ENCODE results near the gene LDLRAD3. TPM values are rescaled to one million over a fixed set of nuclear protein-coding genes. Genes with fewer than 3 reads are reported as not detected.

LDLRAD3 gene
- total RNA-seq, 1 experiment from 2014 or later: 28.1 TPM

DNA sequence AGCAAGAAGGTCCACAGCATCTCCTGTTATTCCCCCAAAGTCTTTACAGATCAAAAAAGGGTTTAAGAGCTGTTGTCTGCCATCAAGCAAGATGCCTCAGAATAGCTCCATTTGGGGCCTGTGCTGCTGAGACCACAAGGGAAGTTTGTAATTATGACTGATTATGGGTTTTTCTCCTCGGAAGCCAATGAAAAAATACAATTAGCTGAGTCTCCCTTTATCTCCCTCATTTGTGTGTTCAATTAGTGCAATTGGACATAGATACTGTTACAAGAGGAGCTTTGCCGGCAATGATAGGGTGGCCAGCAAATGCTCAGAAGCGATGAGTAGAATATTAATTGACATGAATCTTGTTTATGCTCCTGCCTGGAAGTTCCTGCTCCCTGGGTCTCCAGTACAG, 261.7 kb downstream of the LDLRAD3 start:
- ATAC-seq (no peak), DNase-seq (ENCODE audit: low read depth, low spot score) (no peak)
- H3K27ac ChIP-seq (ENCODE audit: low read length): no peak overlapping the region
- no TSS peak for BruUV-seq (replicated peaks)
- no peaks in the 10 kb centered on the region for H3K36me3 ChIP-seq (ENCODE audit: control insufficient read depth, insufficient read depth, low read length)
- H3K9me3 ChIP-seq (ENCODE audit: control insufficient read depth, insufficient read depth, low read depth, low read length): no peaks in the 10 kb centered on the region
- TF ChIP-seq TCF7L2 (IDR thresholded peaks at IDR 0.05; ENCODE audit: low read depth, low read length) (no peak), POLR2AphosphoS5 (IDR thresholded peaks at IDR 0.05; ENCODE audit: low read depth, low read length) (no peak)
- TF ChIP-seq, protein P1, sequence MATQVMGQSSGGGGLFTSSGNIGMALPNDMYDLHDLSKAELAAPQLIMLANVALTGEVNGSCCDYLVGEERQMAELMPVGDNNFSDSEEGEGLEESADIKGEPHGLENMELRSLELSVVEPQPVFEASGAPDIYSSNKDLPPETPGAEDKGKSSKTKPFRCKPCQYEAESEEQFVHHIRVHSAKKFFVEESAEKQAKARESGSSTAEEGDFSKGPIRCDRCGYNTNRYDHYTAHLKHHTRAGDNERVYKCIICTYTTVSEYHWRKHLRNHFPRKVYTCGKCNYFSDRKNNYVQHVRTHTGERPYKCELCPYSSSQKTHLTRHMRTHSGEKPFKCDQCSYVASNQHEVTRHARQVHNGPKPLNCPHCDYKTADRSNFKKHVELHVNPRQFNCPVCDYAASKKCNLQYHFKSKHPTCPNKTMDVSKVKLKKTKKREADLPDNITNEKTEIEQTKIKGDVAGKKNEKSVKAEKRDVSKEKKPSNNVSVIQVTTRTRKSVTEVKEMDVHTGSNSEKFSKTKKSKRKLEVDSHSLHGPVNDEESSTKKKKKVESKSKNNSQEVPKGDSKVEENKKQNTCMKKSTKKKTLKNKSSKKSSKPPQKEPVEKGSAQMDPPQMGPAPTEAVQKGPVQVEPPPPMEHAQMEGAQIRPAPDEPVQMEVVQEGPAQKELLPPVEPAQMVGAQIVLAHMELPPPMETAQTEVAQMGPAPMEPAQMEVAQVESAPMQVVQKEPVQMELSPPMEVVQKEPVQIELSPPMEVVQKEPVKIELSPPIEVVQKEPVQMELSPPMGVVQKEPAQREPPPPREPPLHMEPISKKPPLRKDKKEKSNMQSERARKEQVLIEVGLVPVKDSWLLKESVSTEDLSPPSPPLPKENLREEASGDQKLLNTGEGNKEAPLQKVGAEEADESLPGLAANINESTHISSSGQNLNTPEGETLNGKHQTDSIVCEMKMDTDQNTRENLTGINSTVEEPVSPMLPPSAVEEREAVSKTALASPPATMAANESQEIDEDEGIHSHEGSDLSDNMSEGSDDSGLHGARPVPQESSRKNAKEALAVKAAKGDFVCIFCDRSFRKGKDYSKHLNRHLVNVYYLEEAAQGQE (IDR thresholded peaks at IDR 0.05; ENCODE audit: insufficient read depth in 1 of 2, low read depth in 2 of 2, low read length in 1 of 2): no peak
- intact Hi-C loops (cut with micrococcal nuclease; ENCODE audit: unreplicated experiment) (no loop called here), in situ Hi-C loops (cut with HindIII; ENCODE audit: low pct_unique_long_range_greater_than_20kb, low sequenced_read_pairs) (no loop called here)
- H3K27me3 ChIP-seq (ENCODE audit: control insufficient read depth, insufficient read depth, low read length): no peaks in the 10 kb centered on the region
- no peaks in the 10 kb centered on the region for H3K4me1 ChIP-seq (ENCODE audit: control insufficient read depth, insufficient read depth, low read length)
- ChIA-PET CTCF (no interaction called here), POLR2A (no interaction called here)
- no peak overlapping the region for H3K4me3 ChIP-seq (ENCODE audit: low read depth in 2 of 2, low read length in 2 of 2)

DNA sequence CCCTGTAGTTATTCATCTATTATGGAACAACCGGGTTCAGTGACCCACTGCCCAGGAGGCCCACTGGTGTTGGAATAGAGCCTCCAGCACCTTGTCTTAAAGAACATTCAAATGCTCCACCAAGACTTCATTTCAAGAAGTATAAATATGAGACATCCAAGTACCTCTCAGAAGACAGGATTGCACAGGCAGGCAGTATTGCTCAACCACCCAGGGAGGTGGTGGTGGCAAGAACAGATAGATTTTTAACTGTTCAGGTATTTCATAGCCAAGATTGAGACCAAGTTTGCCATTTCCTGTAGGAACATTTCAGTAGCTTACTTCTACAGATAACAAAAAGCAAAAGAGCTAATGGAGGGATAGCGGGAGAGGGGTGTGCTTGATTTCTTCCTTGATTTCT, 266.7 kb downstream of the LDLRAD3 start:
- POLR2A ChIA-PET: no interaction called here
- CTCF ChIA-PET: no interaction called here

More for the DNA sequence above, 266.7 kb downstream of the LDLRAD3 start:
- no peaks in the 10 kb centered on the region for H3K27me3 ChIP-seq (ENCODE audit: control insufficient read depth, insufficient read depth, low read length)
- no peaks in the 10 kb centered on the region for H3K4me1 ChIP-seq (ENCODE audit: control insufficient read depth, insufficient read depth, low read length)
- no peaks in the 10 kb centered on the region for H3K36me3 ChIP-seq (ENCODE audit: control insufficient read depth, insufficient read depth, low read length)
- no peak for TF ChIP-seq POLR2AphosphoS5 (IDR thresholded peaks at IDR 0.05; ENCODE audit: low read depth, low read length)
- TF ChIP-seq SIN3A (IDR thresholded peaks at IDR 0.05; ENCODE audit: borderline replicate concordance, insufficient read depth, low read depth, low read length): no peak
- TF ChIP-seq, protein P2, sequence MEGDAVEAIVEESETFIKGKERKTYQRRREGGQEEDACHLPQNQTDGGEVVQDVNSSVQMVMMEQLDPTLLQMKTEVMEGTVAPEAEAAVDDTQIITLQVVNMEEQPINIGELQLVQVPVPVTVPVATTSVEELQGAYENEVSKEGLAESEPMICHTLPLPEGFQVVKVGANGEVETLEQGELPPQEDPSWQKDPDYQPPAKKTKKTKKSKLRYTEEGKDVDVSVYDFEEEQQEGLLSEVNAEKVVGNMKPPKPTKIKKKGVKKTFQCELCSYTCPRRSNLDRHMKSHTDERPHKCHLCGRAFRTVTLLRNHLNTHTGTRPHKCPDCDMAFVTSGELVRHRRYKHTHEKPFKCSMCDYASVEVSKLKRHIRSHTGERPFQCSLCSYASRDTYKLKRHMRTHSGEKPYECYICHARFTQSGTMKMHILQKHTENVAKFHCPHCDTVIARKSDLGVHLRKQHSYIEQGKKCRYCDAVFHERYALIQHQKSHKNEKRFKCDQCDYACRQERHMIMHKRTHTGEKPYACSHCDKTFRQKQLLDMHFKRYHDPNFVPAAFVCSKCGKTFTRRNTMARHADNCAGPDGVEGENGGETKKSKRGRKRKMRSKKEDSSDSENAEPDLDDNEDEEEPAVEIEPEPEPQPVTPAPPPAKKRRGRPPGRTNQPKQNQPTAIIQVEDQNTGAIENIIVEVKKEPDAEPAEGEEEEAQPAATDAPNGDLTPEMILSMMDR (IDR thresholded peaks at IDR 0.05): no peak
- TF ChIP-seq TCF7L2 (IDR thresholded peaks at IDR 0.05; ENCODE audit: low read depth, low read length): no peak
- TF ChIP-seq, protein P1 (IDR thresholded peaks at IDR 0.05; ENCODE audit: insufficient read depth in 1 of 2, low read depth in 2 of 2, low read length in 1 of 2): no peak
- no peak for ATAC-seq
- H3K27ac ChIP-seq (ENCODE audit: low read length): no peak overlapping the region
- no peak overlapping the region for H3K4me3 ChIP-seq (ENCODE audit: low read depth in 2 of 2, low read length in 2 of 2)
- intact Hi-C loops (cut with micrococcal nuclease; ENCODE audit: unreplicated experiment): no loop called here
- H3K9me3 ChIP-seq (ENCODE audit: control insufficient read depth, insufficient read depth, low read depth, low read length): no peaks in the 10 kb centered on the region
- in situ Hi-C loops (cut with HindIII; ENCODE audit: low pct_unique_long_range_greater_than_20kb, low sequenced_read_pairs): no loop called here
- BruUV-seq (replicated peaks): no TSS peak
- DNase-seq (ENCODE audit: low read depth, low spot score): no peak

Data from Panc1 (cell line).